ELF-1 (cell line): Measurements from ENCODE around the gene HOXA10.
A peak's percentile ranks its signal among the peaks of the same experiment; 100 is the strongest.

ENCODE experiments used
- DNase-seq: peaks from one replicate; pipeline ENCODE4 v3.0.0-alpha.2; 2016; ENCODE audit warnings: low read depth, low spot score

HOXA10 gene

GRCh38 chr7:27203964-27204594 lies 30.0 kb upstream of the HOXA10 start:
- no peak for DNase-seq

DNA sequence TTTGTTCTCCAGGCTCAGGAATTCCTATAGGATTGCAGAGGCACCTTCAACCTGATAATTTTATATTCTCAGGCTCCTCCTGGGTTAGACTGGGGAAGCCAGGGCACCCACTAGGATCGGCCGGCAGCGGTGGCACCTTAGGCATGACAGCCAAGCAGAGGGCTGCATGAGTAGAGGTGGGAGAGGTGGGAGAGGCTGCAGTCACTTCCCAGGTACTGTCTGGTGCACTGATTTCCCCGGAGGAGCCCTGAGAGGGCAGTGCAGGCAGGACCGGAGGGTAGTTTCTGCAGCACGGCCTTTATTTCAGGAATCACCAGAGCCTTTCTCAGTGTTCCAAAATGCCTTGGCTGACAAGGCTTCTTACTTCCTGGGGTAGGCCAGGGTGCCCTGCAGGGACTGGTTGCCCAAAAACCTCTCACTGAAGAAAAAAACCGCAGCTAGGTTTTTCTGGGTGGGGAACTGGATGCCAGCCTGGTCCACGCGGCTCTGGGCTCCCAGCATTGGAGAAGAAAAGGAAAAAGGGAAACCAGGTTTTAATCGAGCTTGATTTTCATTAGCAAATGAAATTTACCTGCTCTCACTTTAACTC lies 29.3 kb upstream of the HOXA10 start:
- peak; percentile 20 for DNase-seq

- no peak for DNase-seq
Observed at GRCh38 chr7:27202862-27203134, 28.7 kb upstream of the HOXA10 start.

- DNase-seq = peak; percentile 29
Observed at GRCh38 chr7:27202018-27202861, 28.1 kb upstream of the HOXA10 start.

DNA sequence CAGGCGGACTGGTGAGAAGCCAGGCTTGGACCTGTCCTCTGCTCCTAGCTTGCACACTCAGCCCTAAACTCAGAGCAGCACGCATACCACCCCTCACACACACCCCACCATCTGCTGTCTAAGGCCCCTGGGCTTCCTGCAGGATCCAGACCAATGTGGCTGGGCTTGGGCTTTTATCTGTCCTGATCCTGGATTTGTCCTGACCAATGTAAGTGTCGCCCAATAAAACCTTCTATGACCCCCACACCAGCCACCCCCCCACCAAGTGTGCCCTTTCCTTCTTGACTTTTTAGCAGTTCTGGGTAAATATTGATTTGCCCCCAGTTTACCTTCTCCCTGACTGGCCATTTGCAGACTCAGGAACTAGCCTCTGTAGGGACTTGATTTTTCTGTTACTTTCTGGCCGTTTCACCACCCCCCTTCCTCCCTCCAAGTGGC lies 27.5 kb upstream of the HOXA10 start:
- DNase-seq = no peak

GRCh38 chr7:27200761-27201579 lies 26.9 kb upstream of the HOXA10 start:
- peak; percentile 34 for DNase-seq

DNA sequence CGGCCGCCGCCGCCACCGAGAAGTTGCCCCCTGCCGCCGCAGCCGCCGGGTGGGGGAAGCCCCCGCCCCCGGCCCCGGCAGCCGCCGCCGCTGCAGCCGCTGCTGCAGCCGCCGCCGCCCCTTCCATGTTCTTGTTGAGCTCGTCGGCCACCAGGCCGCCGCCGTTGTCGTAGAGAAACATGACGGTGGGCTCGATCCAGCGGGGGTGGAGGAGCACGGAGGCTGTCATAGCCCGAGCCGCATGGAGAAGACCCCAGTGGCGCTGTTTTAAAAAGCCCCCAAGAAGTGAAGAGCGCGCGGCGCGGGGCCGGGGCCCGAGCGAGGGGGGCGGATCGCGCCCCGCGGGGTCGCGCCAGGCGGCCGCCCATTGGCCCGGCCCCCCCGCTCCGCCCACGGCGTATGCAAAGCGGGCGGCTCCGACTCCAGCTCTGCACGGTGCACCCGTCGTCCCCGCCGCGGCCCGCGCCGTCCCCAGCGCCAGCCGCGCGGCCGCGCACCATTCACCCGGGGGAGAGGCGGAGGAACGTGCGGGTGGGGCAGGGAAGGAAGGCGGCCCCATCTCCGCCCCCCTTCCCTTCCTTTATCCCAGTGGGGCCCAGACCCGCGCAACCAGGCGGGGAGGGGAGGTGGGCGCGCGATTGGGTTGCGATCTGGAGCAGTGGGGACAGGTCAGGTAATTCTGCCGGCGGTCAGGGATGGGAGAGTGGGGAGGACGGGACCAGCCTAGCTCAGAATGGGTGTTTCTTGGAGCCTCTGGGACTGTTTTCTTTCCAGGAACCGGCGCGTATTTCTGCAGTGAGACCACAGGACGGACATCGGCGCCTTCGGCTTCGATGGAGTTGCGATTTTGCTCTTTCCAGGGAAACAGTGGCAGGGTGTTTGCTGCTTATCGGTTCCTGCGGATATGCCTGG lies 26.0 kb upstream of the HOXA10 start, which contains the start of gene HOXA13:
HOXA13 (minus strand) TSS at position 243 of the 912 bp plus-strand sequence; CDS start at position 229, 14 bp downstream.
- DNase-seq = peak; percentile 56

GRCh38 chr7:27198871-27199801 lies 25.0 kb upstream of the HOXA10 start:
- peak; percentile 67 for DNase-seq

- DNase-seq = peak; percentile 42
Observed at GRCh38 chr7:27198138-27198841, 24.2 kb upstream of the HOXA10 start.

DNA sequence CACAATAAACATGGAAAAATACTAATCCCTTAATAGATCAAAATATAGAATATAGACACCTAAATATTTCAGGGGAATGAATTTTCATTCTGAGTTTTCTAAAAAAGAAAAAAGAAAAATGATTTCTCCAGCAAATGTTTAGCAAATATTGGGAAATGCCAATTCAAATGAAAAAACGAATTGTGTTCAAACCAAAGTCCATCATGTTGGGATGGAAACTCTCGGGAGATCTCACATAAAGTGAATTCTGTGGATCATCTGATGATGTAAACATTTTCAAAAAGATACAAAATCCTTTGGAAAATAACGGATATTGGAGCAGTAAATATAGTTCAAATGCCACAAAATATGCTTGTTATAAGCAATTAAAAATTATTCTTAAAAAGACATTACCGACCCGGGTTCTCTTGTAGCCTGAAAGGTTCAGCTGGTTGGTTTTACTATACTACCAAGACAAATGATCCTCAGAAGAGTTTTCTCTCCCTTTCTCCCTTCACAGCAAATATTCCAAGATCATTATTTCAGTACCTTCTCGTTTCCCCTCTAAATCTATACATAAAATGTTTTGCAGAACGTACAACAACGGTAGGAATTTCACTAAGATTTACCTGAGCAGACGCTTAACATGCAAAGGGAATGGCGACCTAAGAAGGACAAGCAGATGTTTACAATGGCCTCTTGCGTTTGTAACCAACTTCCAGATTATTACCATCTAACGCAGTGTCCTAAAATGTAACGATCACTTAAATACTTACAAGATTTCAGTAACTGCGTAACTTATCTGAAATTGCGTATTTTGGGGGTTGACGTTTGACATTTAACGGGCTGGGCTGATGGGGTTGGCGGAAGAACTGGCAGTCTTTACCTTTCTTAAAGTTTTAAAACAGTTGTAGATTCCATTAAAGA lies 23.3 kb upstream of the HOXA10 start:
- no peak for DNase-seq

GRCh38 chr7:27196287-27196767 lies 22.2 kb upstream of the HOXA10 start:
- peak; percentile 75 for DNase-seq

DNA sequence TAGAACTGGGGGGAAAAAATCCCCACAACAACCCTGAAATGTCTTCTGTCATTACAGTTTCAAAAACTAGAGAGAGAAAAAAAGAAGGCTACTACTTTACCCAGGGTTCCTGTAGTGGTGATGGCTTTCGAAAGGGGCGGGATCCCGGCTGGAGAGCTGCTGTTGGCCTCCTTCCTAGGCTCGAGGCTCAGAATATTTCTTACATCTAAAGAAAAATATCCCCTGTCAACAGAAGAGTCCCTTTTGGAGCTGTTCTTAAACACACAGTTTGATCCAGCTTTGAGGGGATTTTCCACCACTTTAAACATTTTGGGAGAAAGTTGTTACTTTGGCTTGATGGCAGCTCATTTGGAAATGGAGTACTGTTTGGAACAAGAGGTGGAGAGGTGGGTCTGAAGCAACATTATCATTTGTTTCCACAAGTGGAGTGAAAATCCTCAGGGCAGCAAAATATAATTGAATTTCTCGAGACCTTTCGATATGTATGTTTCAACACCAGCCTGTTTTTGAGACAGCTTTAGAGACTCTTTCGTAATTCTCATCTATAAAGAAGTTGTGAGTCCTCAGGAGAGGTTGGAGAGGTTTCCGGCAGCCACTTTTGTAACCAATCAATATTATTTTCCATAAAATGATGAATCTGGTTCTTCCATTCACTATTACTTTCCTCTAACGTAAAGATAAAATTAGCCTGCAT lies 20.7 kb upstream of the HOXA10 start:
- DNase-seq = peak; percentile 19

DNA sequence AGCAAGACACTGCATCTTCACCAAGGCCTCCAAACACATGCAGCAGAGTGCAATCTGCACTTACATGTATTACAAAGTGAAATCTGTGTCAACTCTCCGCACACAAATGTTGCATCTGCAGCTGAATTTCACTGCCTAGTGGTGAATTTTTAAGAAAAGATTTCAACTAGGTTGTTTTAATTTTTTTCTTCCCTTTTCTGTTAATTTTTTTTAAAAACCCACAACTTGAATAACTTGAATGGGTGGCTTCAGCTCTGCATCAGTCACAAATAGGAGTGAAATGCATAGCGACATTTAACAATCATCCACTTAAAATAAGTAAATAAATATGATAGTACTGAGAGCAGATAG lies 19.9 kb upstream of the HOXA10 start:
- no peak for DNase-seq

DNA sequence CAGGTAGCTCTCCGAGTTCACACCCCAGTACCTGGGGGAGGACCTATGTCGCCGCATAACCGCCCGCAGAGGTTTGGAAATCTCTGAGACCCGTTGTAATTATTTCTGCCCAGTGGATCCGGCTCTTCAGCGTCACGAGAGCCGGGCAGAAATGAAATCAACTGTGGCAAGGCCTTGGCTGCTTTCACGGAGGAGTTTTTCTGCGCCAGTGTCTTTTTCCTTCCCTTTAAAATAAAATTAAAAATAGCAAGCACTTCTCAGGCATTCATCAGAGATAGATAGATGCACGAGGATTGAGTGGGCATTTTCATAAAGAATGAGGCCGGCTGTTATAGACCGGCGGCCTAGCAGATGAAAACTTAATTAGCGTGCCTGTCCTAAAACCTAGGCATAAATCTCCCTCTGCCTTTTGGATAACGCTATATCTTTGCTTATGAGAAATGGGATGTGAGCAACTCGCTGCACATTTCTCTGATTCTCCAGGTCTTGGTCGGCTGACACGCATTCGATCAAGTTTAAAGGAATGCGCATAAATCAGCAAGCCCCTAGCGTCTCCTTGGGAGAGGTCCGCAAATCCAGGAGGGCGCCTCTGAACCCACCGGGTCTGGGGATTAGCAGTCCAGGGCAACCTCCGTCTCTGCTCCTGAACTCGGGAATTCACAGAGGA lies 19.3 kb upstream of the HOXA10 start:
- peak; percentile 50 for DNase-seq

DNA sequence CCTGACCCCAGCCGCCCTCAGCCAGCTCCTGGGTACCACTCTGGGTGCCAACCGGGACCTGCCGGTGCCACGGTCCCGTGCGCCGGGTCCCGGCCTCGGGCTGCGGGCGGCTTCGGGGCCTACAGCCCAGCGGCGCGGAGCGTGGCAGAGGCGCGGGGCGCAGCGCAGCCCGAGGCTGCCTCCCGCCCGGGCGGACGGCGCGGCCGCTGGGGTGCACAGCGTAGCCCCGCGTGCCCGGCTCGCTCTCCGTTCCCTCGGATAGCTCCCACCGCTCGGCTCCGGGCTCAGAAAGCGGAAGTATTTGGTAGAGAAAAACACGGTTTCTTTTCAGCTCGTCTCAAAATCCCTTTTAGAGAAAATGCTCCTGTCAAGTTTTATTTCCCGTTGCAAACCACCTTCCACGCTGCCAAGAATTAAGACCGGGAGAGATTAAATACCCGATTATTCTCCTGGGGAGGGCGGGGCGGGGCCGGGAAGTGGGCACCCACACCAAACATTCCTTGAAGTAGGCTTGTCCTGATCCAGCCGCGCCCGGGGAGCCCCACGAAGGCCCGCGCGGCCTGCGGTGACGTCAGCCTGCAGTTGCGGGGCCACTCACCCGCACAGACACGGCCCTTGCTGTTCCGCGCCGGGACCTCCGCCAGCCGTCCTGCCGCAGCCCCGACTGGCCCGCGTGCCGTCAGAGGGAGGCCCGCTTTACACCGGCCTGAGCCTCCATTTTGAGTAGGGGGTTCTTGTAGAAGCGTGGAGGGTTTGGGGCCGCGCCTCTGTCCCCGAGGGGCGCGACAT lies 18.6 kb upstream of the HOXA10 start:
- peak; percentile 22 for DNase-seq
